Tibial artery (tissue), 4 donors: ENCODE data around the gene GNG3.
A peak's percentile ranks its signal among the peaks of the same experiment; 100 is the strongest.
"Not testable (repeated sequence)": the region's sequence is repeated elsewhere in the genome, so short reads cannot be mapped to it uniquely, and the experiment has no call there.

Experiments
- DNase-seq, 2 donors: peaks; one replicate each; pipeline ENCODE4 v3.0.0-alpha.2; 2019
- H3K27ac ChIP-seq, 2 donors: fragments of 200-600 bp; sonication (generic) in 1 of 2; 1 replicate in 1 of 2; 2 replicates in 1 of 2; pipeline ENCODE4 v1.5.1; 2018 to 2019; ENCODE audit warnings: mild to moderate bottlenecking in 1 of 2
- H3K27me3 ChIP-seq, 2 donors: fragments of 200-600 bp; sonication (generic) in 1 of 2; one replicate each; pipeline versions ENCODE4 v1.5.1 to v1.6.0; 2016 to 2019
- H3K36me3 ChIP-seq, 3 donors: fragments of 200-600 bp; sonication (generic) in 2 of 3; one replicate each; pipeline ENCODE4 v1.5.1; 2016 to 2019; ENCODE audit warnings: mild to moderate bottlenecking in 2 of 3
- H3K4me1 ChIP-seq, 4 donors: fragments of 200-600 bp; sonication (generic) in 2 of 4; 1 replicate in 3 of 4; 2 replicates in 1 of 4; pipeline ENCODE4 v1.5.1; 2016 to 2019
- H3K4me3 ChIP-seq, 2 donors: fragments of 200-600 bp; sonication (generic) in 1 of 2; 1 replicate in 1 of 2; 2 replicates in 1 of 2; pipeline ENCODE4 v1.5.1; 2018 to 2019; ENCODE audit warnings: mild to moderate bottlenecking in 2 of 2
- H3K9me3 ChIP-seq, 3 donors: fragments of 200-600 bp; sonication (generic) in 1 of 3; one replicate each; pipeline ENCODE4 v1.5.1; 2016 to 2019
- CTCF ChIP-seq, 2 experiments: fragments of 200-600 bp in 1 of 2; fragments of 450-650 bp in 1 of 2; IDR thresholded peaks; one replicate each; pipeline ENCODE4 v1.5.1; 2017 to 2019; ENCODE audit warnings: antibody characterized with exemption in 2 of 2, mild to moderate bottlenecking in 1 of 2, moderate library complexity in 1 of 2
- intact Hi-C: fragments of 100-400 bp; cut with DNase I; formaldehyde crosslinking; loops from one replicate; pipeline ENCODE4 v1.15.0; 2023; ENCODE audit warnings: low total_unique reads

The GNG3 gene

GRCh38 chr11:62667460-62667859 is 40.0 kb upstream of the GNG3 start:
- Histone ChIP-seq H3K27ac (no peak overlapping the region), H3K27me3 (no peaks in the 10 kb centered on the region), H3K4me3 (no peak overlapping the region), H3K36me3 (peaks cover 7 to 22% (median 8%) of the 10 kb centered on the region in 3 donors), H3K4me1 (peaks cover 7 to 50% (median 31%) of the 10 kb centered on the region in 4 donors), H3K9me3 (no peaks in the 10 kb centered on the region)
- no peak for DNase-seq
- no peak for TF ChIP-seq CTCF (IDR thresholded peaks at IDR 0.05)
- intact Hi-C loops = no loop called here

- no peak for TF ChIP-seq CTCF (IDR thresholded peaks at IDR 0.05)
- Histone ChIP-seq H3K9me3 (no peaks in the 10 kb centered on the region), H3K27ac (peak overlapping the region in 1 of 2 donors; percentile 4), H3K4me1 (peaks cover 7 to 51% (median 42%) of the 10 kb centered on the region in 4 donors), H3K4me3 (no peak overlapping the region), H3K27me3 (no peaks in the 10 kb centered on the region), H3K36me3 (peaks cover 6 to 23% (median 8%) of the 10 kb centered on the region in 3 donors)
- DNase-seq = no peak
- intact Hi-C loops = no loop called here
These were observed 37.9 kb upstream of the GNG3 start for GRCh38 chr11:62669420-62670161.

GRCh38 chr11:62671236-62671607 is 36.3 kb upstream of the GNG3 start:
- peaks cover 7 to 49% (median 39%) of the 10 kb centered on the region in 4 donors for H3K4me1 ChIP-seq
- intact Hi-C loops = no loop called here

GRCh38 chr11:62671608-62672389 is 35.7 kb upstream of the GNG3 start, which contains the start of the genes LBHD1 and UQCC3:
Gene LBHD1 (minus strand): TSS chr11:62672267. CDS start chr11:62670031, 2,236 bp downstream.
Gene UQCC3 (plus strand): TSS chr11:62671673. CDS start chr11:62671746, 73 bp downstream.
- Histone ChIP-seq H3K36me3 (peaks cover 10 to 38% (median 13%) of the 10 kb centered on the region in 3 donors), H3K27ac (peak within 1 kb of the TSS; percentile 92 to 94), H3K4me1 (peaks cover under 1 to 45% (median 34%) of the 10 kb centered on the region in 4 donors), H3K4me3 (peak within 1 kb of the TSS; percentile 58 to 92), H3K9me3 (no peaks in the 10 kb centered on the region), H3K27me3 (no peaks in the 10 kb centered on the region)
- TF ChIP-seq CTCF (IDR thresholded peaks at IDR 0.05) = no peak
- DNase-seq = peak; percentile 75 to 83
- intact Hi-C loops = no loop called here

More at GRCh38 chr11:62671236-62671607, 36.3 kb upstream of the GNG3 start:
- TF ChIP-seq CTCF (IDR thresholded peaks at IDR 0.05) = no peak
- H3K9me3 ChIP-seq = no peaks in the 10 kb centered on the region
- peaks cover 8 to 37% (median 11%) of the 10 kb centered on the region in 3 donors for H3K36me3 ChIP-seq
- no peaks in the 10 kb centered on the region for H3K27me3 ChIP-seq
- DNase-seq = no peak
- H3K4me3 ChIP-seq = peak overlapping the region; percentile 58 to 92
- H3K27ac ChIP-seq = peak overlapping the region; percentile 92 to 94

- Histone ChIP-seq H3K4me3 (peak overlapping the region in 1 of 2 donors; percentile 92), H3K4me1 (peaks cover 0 to 45% (median 34%) of the 10 kb centered on the region in 4 donors), H3K27ac (peak overlapping the region in 1 of 2 donors; percentile 94), H3K27me3 (no peaks in the 10 kb centered on the region), H3K36me3 (peaks cover 19 to 41% (median 21%) of the 10 kb centered on the region in 3 donors), H3K9me3 (no peaks in the 10 kb centered on the region)
- intact Hi-C loops = no loop called here
- DNase-seq = no peak
- TF ChIP-seq CTCF (IDR thresholded peaks at IDR 0.05) = no peak
These were observed 34.3 kb upstream of the GNG3 start for GRCh38 chr11:62673196-62673525.

- H3K9me3 ChIP-seq, H3K27me3 ChIP-seq, DNase-seq, intact Hi-C loops, H3K27ac ChIP-seq, H3K4me3 ChIP-seq: not testable (repeated sequence)
- Histone ChIP-seq H3K4me1 (peaks cover 0 to 51% (median 37%) of the 10 kb centered on the region in 4 donors), H3K36me3 (peaks cover 19 to 41% (median 21%) of the 10 kb centered on the region in 3 donors)
These were observed 32.1 kb upstream of the GNG3 start for GRCh38 chr11:62675415-62675814.
